ENCODE measurements around the gene COPS2. TPM values are rescaled to one million over a fixed set of nuclear protein-coding genes. Genes with fewer than 3 reads are reported as not detected.

The COPS2 gene
- total RNA-seq, 4 donors from 2014 or later: 15.0 to 51.4 (median 24.4) TPM

DNA sequence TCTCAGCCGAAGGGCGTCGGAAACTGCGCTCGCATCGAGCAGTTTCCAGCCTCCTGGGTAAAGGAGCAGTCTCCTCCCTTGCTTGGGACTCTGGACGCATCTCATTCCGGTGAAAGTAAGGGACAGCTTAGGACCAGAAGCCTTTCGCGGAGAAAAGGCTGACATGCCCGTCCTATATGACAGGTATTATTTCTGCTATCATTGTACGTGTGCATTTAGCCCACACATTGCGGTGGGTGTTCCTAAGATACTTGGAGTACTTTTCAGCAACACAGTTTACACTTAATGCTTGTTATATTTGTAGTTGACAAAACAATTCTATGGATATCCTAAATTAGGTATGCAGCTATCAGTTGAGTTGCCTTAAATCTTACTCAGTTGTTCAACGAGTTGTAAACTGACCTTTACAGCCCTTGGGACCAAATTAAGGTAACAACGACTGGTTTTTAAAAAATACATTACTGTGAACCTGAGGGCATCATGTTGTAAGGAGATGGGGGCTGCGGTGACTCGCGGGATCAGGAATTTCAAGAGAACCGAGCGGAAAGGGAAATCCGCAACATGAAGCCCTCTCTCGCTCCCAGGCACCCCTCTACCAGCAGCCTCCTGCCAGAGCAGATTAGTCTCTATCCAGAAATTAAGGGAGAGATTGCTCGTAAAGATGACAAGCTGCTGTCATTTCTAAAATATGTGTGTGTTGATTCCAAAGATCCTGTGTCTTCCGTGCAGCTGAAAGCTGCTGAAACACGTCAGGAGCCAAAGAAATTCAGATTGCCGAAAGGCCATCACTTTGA lies 632 bp upstream of the COPS2 start:
- Histone ChIP-seq H3K4me1 (peaks cover 0 to 45% (median 17%) of the 10 kb centered on the region in 4 donors), H3K9me3 (no peaks in the 10 kb centered on the region), H3K4me3 (peak overlapping the region; percentile 38 to 97 (median 88)), H3K36me3 (no peaks in the 10 kb centered on the region), H3K27me3 (no peaks in the 10 kb centered on the region), H3K27ac (peak overlapping the region; percentile 88 to 94 (median 92))
- in situ Hi-C loops (cut with MboI; ENCODE audit: low pct_ligation_motif_present in 1 of 4, low pct_unique_long_range_greater_than_20kb in 1 of 4, low sequenced_read_pairs in 3 of 4): loop anchor here in 1 of 4 donors (10.0 kb wide), 1 partner anchor 291 kb away; no protein-coding TSS in a partner anchor
- TF ChIP-seq POLR2A (IDR thresholded peaks at IDR 0.05) (no peak), EP300 (IDR thresholded peaks at IDR 0.05; ENCODE audit: low read depth) (no peak), POLR2AphosphoS5 (IDR thresholded peaks at IDR 0.05) (no peak)
- TF ChIP-seq, protein P1, sequence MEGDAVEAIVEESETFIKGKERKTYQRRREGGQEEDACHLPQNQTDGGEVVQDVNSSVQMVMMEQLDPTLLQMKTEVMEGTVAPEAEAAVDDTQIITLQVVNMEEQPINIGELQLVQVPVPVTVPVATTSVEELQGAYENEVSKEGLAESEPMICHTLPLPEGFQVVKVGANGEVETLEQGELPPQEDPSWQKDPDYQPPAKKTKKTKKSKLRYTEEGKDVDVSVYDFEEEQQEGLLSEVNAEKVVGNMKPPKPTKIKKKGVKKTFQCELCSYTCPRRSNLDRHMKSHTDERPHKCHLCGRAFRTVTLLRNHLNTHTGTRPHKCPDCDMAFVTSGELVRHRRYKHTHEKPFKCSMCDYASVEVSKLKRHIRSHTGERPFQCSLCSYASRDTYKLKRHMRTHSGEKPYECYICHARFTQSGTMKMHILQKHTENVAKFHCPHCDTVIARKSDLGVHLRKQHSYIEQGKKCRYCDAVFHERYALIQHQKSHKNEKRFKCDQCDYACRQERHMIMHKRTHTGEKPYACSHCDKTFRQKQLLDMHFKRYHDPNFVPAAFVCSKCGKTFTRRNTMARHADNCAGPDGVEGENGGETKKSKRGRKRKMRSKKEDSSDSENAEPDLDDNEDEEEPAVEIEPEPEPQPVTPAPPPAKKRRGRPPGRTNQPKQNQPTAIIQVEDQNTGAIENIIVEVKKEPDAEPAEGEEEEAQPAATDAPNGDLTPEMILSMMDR (IDR thresholded peaks at IDR 0.05): no peak
- 0 to 1% methylated on average over 7 to 26 of the region's 26 CpGs for WGBS, 2 donors (ENCODE audit: low coverage in 1 of 2)
- peak; percentile 11 for DNase-seq
- intact Hi-C loops (cut with DNase I; ENCODE audit: low total_unique reads): no loop called here

DNA sequence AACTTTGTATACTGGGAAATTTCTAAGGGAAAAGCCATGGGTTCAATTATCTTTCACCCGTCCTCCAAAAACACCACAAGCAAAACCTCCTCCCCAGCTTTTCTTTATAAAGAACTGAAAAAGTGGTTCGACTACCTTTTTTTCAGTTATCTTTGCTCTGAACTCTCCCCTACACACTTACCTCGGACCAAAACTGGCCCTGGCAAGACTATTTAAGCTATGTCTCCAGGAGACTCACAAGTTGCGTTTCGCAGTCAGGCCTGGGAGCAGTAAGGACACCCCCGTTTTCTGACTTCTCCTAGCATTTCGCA lies 645 bp downstream of the COPS2 start:
- peak overlapping the region; percentile 88 to 94 (median 92) for H3K27ac ChIP-seq
- 0 to 5% methylated on average over 2 to 7 of the region's 7 CpGs for WGBS, 2 donors (ENCODE audit: low coverage in 1 of 2)
- intact Hi-C loops (cut with DNase I; ENCODE audit: low total_unique reads): no loop called here
- no peaks in the 10 kb centered on the region for H3K36me3 ChIP-seq
- H3K9me3 ChIP-seq: no peaks in the 10 kb centered on the region
- H3K4me3 ChIP-seq: peak overlapping the region; percentile 82 to 97 (median 89)
- no peaks in the 10 kb centered on the region for H3K27me3 ChIP-seq
- TF ChIP-seq, protein P1 (IDR thresholded peaks at IDR 0.05): no peak
- no peak for TF ChIP-seq POLR2A (IDR thresholded peaks at IDR 0.05)
- no peak for TF ChIP-seq EP300 (IDR thresholded peaks at IDR 0.05; ENCODE audit: low read depth)
- TF ChIP-seq POLR2AphosphoS5 (IDR thresholded peaks at IDR 0.05): no peak
- H3K4me1 ChIP-seq: peaks cover 0 to 46% (median 17%) of the 10 kb centered on the region in 4 donors
- in situ Hi-C loops (cut with MboI; ENCODE audit: low pct_ligation_motif_present in 1 of 4, low pct_unique_long_range_greater_than_20kb in 1 of 4, low sequenced_read_pairs in 3 of 4): loop anchor here in 1 of 4 donors (10.0 kb wide), 1 partner anchor 290 kb away; no protein-coding TSS in a partner anchor
- DNase-seq: no peak

DNA sequence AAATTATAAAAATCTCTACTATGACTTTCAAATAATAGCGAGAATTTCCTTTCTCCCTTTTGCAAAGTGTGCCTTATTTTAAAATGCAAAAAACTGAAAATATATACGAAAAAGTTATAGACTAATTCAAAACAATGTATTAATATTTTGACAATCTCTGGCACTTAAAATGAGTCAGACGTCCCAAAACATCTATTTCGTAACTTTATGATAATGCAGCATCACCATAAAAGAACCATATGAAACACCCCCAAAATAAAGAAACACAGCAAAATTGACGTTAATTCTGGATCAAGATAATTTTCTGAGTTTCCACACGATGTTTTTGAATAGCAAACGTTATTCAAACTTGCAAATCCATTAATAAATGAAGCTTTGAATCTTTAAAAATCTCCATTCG lies 1.0 kb downstream of the COPS2 start:
- WGBS, 2 donors (ENCODE audit: low coverage in 1 of 2): 9 to 14% methylated on average over 8 of the region's 8 CpGs
- no peak for DNase-seq
- intact Hi-C loops (cut with DNase I; ENCODE audit: low total_unique reads): no loop called here
- Histone ChIP-seq H3K27ac (peak overlapping the region; percentile 88 to 94 (median 92)), H3K27me3 (no peaks in the 10 kb centered on the region), H3K36me3 (no peaks in the 10 kb centered on the region), H3K4me1 (peaks cover 0 to 50% (median 17%) of the 10 kb centered on the region in 4 donors), H3K4me3 (peak overlapping the region; percentile 82 to 97 (median 89)), H3K9me3 (no peaks in the 10 kb centered on the region)
- in situ Hi-C loops (cut with MboI; ENCODE audit: low pct_ligation_motif_present in 1 of 4, low pct_unique_long_range_greater_than_20kb in 1 of 4, low sequenced_read_pairs in 3 of 4): loop anchor here in 1 of 4 donors (10.0 kb wide), 1 partner anchor 290 kb away; no protein-coding TSS in a partner anchor
- TF ChIP-seq, protein P1 (IDR thresholded peaks at IDR 0.05): no peak
- TF ChIP-seq POLR2A (IDR thresholded peaks at IDR 0.05) (no peak), EP300 (IDR thresholded peaks at IDR 0.05; ENCODE audit: low read depth) (no peak), POLR2AphosphoS5 (IDR thresholded peaks at IDR 0.05) (no peak)

DNA sequence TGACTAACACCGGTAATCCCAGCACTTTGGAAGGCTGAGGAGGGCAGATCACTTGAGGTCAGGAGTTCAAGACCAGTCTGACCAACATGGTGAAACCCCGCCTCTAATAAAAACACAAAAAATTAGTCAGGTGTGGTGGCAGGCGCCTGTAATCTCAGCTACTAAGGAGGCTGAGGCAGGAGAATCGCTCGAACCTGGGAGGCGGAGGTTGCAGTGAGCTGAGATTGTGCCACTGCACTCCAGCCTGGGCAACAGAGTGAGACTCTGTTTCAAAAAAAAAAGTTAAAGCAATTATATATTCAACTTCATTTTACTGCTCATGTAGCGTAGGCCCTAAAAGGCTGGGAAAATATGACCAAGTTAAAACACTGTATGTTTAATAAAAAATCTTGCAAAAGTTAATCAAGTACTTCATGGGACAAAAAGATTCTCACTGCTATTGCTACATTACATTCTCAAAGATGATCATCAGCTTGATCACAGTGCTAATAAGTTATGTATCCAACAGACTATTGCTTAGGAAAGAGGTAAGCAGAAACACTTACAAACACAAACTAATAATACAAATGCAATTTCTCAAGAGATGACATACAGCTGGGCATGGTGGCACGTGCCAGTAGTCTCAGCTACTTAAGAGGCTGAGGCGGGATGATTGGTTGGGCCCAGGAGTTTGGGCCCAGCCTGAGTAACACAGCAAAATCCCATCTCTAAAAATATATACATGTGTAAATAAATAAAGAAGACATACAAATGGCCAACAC lies 2.7 kb downstream of the COPS2 start:
- no peaks in the 10 kb centered on the region for H3K9me3 ChIP-seq
- TF ChIP-seq, protein P1 (IDR thresholded peaks at IDR 0.05): no peak
- TF ChIP-seq EP300 (IDR thresholded peaks at IDR 0.05; ENCODE audit: low read depth) (no peak), POLR2AphosphoS5 (IDR thresholded peaks at IDR 0.05) (no peak), POLR2A (IDR thresholded peaks at IDR 0.05) (no peak)
- H3K4me3 ChIP-seq: no peak overlapping the region
- no peak for DNase-seq
- peaks cover 3 to 61% (median 19%) of the 10 kb centered on the region in 4 donors for H3K4me1 ChIP-seq
- no peak overlapping the region for H3K27ac ChIP-seq
- WGBS, 2 donors (ENCODE audit: low coverage in 1 of 2): 89 to 96% methylated on average over 3 to 9 of the region's 9 CpGs
- in situ Hi-C loops (cut with MboI; ENCODE audit: low pct_ligation_motif_present in 1 of 4, low pct_unique_long_range_greater_than_20kb in 1 of 4, low sequenced_read_pairs in 3 of 4) (loop anchor here in 1 of 4 donors (10.0 kb wide), 1 partner anchor 288 kb away; no protein-coding TSS in a partner anchor), intact Hi-C loops (cut with DNase I; ENCODE audit: low total_unique reads) (no loop called here)
- H3K36me3 ChIP-seq: no peaks in the 10 kb centered on the region
- H3K27me3 ChIP-seq: no peaks in the 10 kb centered on the region
